HepG2 (cell line): Measurements from ENCODE around the gene ATRAID. TPM values are rescaled to one million over a fixed set of nuclear protein-coding genes. Genes with fewer than 3 reads are reported as not detected.
A peak's percentile ranks its signal among the peaks of the same experiment; 100 is the strongest.

Source experiments
- CREBL2 ChIP-seq: sonication (generic); formaldehyde crosslinking; IDR thresholded peaks from 2 replicates; pipeline ENCODE4 v1.8.1; 2023; ENCODE audit warnings: missing genetic modification reagents, mild to moderate bottlenecking, borderline replicate concordance
- MAZ ChIP-seq, 2 experiments: sonication (generic) in 1 of 2; formaldehyde crosslinking in 1 of 2; IDR thresholded peaks; 2 replicates each; pipeline versions ENCODE4 v1.5.0 to v1.6.1; 2012 to 2020; ENCODE audit warnings: low read depth in 2 of 2, mild to moderate bottlenecking in 2 of 2, borderline replicate concordance in 1 of 2, improper control_type of control experiment in 1 of 2, low read length in 1 of 2, missing genetic modification reagents in 1 of 2, moderate library complexity in 1 of 2
- SATB2 ChIP-seq: sonication (generic); formaldehyde crosslinking; IDR thresholded peaks from 2 replicates; pipeline ENCODE4 v1.5.0; 2020; ENCODE audit warnings: missing genetic modification reagents
- SOX13 ChIP-seq, 3 experiments: fragments of 450-650 bp in 1 of 3; sonication (generic) in 1 of 3; formaldehyde crosslinking in 1 of 3; IDR thresholded peaks in 2 of 3; conservative IDR thresholded peaks in 1 of 3; 2 replicates each; pipeline versions ENCODE4 v1.5.0 to v1.6.1; 2016 to 2020; ENCODE audit warnings: antibody characterized with exemption in 1 of 3, mild to moderate bottlenecking in 1 of 3, missing compliant biosample characterization in 1 of 3, missing genetic modification reagents in 1 of 3, moderate library complexity in 1 of 3
- ZNF414 ChIP-seq: sonication (generic); formaldehyde crosslinking; IDR thresholded peaks from 2 replicates; pipeline ENCODE4 v1.5.0; 2020; ENCODE audit warnings: missing genetic modification reagents
- ZNF441 ChIP-seq: sonication (generic); formaldehyde crosslinking; IDR thresholded peaks from 2 replicates; pipeline ENCODE4 v1.7.0; 2021; ENCODE audit warnings: missing genetic modification reagents, borderline replicate concordance
- ZNF512B ChIP-seq: sonication (generic); formaldehyde crosslinking; IDR thresholded peaks from 2 replicates; pipeline ENCODE4 v1.5.1; 2020; ENCODE audit warnings: missing genetic modification reagents, mild to moderate bottlenecking, borderline replicate concordance
- ZNF605 ChIP-seq: sonication (generic); formaldehyde crosslinking; IDR thresholded peaks from 2 replicates; pipeline ENCODE4 v1.8.0; 2022; ENCODE audit warnings: mild to moderate bottlenecking, missing genetic modification reagents
- polyA plus RNA-seq, 8 experiments: library from polyadenylated mRNA; depleted of rRNA in 3 of 8; stranded (reverse) in 7 of 8; unstranded in 1 of 8; fragments of >200 nt; fragmentation: Illumina TruSeq in 4 of 8; extraction: Trizol in 4 of 8; gene quantifications; 2 replicates each; pipeline versions ENCODE4 v1.2.1 to v1.2.3, GENCODE V29; 2011 to 2016; ENCODE audit warnings: low read depth in 4 of 8, missing spikeins in 1 of 8, mixed read lengths in 1 of 8; ENCODE audit not compliant: insufficient read depth in 1 of 8
- total RNA-seq, 5 experiments: library from RNA; depleted of rRNA; stranded (reverse); fragments of >200 nt; fragmentation: Illumina TruSeq; extraction: Trizol; gene quantifications; 2 replicates each; pipeline ENCODE4 v1.2.3, GENCODE V29; 2016; ENCODE audit warnings: low read depth in 1 of 5
- TF ChIP-seq, protein P1 (sequence below): sonication (generic); formaldehyde crosslinking; IDR thresholded peaks from 2 replicates; pipeline ENCODE4 v1.5.1; 2020; ENCODE audit warnings: missing genetic modification reagents, mild to moderate bottlenecking, borderline replicate concordance
- TF ChIP-seq, protein P2 (sequence below): sonication (generic); formaldehyde crosslinking; IDR thresholded peaks from 2 replicates; pipeline ENCODE4 v1.4.0; 2020; ENCODE audit warnings: missing genetic modification reagents, borderline replicate concordance

Gene ATRAID
- total and polyA plus RNA-seq, 2 of the 13 experiments (the other 11 are each of a cell fraction or from before 2014, with no cell fraction given): 207 to 382 TPM

DNA sequence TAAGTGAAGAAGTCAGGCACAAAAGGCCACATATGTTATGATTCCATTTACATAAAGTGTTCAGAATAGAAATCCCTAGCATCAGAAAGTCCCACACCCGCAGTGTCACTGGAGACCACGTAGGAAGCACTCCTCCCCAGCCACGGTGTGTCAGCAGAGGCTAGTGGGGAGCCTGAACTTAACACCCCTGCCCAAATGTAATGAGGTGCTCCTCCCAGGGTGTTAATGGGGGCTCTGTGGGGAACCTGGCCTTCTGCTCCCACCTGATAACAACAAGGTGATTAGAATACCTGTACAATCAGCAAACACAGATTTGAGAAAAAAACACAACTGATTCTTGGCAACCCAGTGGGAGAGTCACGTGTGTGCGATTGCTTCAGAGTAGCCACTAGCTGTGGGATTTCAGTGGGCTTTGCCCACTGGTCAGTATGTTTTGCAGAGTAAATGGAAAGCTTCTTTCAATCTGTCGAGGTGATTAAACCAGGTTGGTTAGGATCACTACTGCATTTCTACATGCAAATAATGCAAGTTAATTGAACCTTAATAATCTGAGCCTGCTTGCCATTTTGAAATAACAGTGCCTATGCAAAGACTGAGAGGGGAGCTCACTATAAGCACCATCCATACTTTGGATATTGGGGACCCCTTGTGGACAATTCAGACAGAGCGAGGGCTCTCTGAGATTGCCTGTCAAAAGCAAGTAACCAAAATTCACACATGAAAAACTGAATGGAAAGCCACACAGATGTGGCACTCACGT, 20.6 kb upstream of the ATRAID start (continued):
- no peak for TF ChIP-seq MAZ (IDR thresholded peaks at IDR 0.05; ENCODE audit: borderline replicate concordance, low read depth, low read length)
- peak; percentile 38; the same call in 1 of the 2 replicates for TF ChIP-seq MAZ (CRISPR knock-in tag; IDR thresholded peaks at IDR 0.05; ENCODE audit: low read depth)
- TF ChIP-seq, protein P1, sequence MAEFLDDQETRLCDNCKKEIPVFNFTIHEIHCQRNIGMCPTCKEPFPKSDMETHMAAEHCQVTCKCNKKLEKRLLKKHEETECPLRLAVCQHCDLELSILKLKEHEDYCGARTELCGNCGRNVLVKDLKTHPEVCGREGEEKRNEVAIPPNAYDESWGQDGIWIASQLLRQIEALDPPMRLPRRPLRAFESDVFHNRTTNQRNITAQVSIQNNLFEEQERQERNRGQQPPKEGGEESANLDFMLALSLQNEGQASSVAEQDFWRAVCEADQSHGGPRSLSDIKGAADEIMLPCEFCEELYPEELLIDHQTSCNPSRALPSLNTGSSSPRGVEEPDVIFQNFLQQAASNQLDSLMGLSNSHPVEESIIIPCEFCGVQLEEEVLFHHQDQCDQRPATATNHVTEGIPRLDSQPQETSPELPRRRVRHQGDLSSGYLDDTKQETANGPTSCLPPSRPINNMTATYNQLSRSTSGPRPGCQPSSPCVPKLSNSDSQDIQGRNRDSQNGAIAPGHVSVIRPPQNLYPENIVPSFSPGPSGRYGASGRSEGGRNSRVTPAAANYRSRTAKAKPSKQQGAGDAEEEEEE (CRISPR knock-in tag): no peak
- TF ChIP-seq, protein P2, sequence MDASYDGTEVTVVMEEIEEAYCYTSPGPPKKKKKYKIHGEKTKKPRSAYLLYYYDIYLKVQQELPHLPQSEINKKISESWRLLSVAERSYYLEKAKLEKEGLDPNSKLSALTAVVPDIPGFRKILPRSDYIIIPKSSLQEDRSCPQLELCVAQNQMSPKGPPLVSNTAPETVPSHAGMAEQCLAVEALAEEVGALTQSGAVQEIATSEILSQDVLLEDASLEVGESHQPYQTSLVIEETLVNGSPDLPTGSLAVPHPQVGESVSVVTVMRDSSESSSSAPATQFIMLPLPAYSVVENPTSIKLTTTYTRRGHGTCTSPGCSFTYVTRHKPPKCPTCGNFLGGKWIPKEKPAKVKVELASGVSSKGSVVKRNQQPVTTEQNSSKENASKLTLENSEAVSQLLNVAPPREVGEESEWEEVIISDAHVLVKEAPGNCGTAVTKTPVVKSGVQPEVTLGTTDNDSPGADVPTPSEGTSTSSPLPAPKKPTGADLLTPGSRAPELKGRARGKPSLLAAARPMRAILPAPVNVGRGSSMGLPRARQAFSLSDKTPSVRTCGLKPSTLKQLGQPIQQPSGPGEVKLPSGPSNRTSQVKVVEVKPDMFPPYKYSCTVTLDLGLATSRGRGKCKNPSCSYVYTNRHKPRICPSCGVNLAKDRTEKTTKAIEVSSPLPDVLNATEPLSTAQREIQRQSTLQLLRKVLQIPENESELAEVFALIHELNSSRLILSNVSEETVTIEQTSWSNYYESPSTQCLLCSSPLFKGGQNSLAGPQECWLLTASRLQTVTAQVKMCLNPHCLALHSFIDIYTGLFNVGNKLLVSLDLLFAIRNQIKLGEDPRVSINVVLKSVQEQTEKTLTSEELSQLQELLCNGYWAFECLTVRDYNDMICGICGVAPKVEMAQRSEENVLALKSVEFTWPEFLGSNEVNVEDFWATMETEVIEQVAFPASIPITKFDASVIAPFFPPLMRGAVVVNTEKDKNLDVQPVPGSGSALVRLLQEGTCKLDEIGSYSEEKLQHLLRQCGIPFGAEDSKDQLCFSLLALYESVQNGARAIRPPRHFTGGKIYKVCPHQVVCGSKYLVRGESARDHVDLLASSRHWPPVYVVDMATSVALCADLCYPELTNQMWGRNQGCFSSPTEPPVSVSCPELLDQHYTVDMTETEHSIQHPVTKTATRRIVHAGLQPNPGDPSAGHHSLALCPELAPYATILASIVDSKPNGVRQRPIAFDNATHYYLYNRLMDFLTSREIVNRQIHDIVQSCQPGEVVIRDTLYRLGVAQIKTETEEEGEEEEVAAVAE: 0 out of 2 replicates have a peak, but pooled peaks have one; percentile 68
- no peak for TF ChIP-seq SATB2
- TF ChIP-seq CREBL2: no peak
- TF ChIP-seq SOX13 (IDR thresholded peaks at IDR 0.05): no peak
- TF ChIP-seq SOX13 (CRISPR knock-in tag; conservative IDR thresholded peaks at IDR 0.05 in 1 of 2, IDR thresholded peaks at IDR 0.05 in 1 of 2): peak in 1 of 2 experiments; percentile 35; a peak in 1 of 4 replicates
- no peak for TF ChIP-seq ZNF512B (CRISPR knock-in tag)
- TF ChIP-seq ZNF441 (CRISPR knock-in tag): no peak
- TF ChIP-seq ZNF605 (CRISPR knock-in tag): no peak
- TF ChIP-seq ZNF414: no peak
